Stimulated activated CD4-positive, alpha-beta T cell treated with anti-CD3 and anti-CD28 coated beads, TNF-alpha, amount 100 ng/mL, for 4 hours (primary cell): ENCODE measurements around the gene MLH1.
"Not testable (repeated sequence)": the region's sequence is repeated elsewhere in the genome, so short reads cannot be mapped to it uniquely, and the experiment has no call there.

Source experiments
- DNase-seq, 3 experiments: peaks; one replicate each; pipeline ENCODE4 v3.0.0-alpha.2; 2020; ENCODE audit warnings: low read depth in 3 of 3

The MLH1 gene

GRCh38 chr3:36993326-36994283 lies at the start of gene MLH1:
Gene MLH1, plus strand, starts transcription at chr3:36993518. Its CDS starts 30 bp downstream, at chr3:36993548.
- peak; percentile 84 to 98 (median 98) for DNase-seq

- DNase-seq = no peak
These were observed 49.7 kb upstream of the MLH1 start for GRCh38 chr3:36943601-36944000.

- DNase-seq = peak in 1 of 3 experiments; percentile 26
These were observed 49.2 kb upstream of the MLH1 start for GRCh38 chr3:36944012-36944640.

GRCh38 chr3:36944641-36945270 lies 48.6 kb upstream of the MLH1 start, which contains the start of gene TRANK1:
Gene TRANK1, minus strand, starts transcription at chr3:36945054. Its CDS starts 245 bp downstream, at chr3:36944809.
- DNase-seq = peak; percentile 51 to 72 (median 71)

- DNase-seq = no peak
These were observed 47.9 kb upstream of the MLH1 start for GRCh38 chr3:36945333-36945980.

- not testable (repeated sequence) for DNase-seq
These were observed 45.5 kb upstream of the MLH1 start for GRCh38 chr3:36947814-36948213.

GRCh38 chr3:36954452-36955134 lies 38.7 kb upstream of the MLH1 start:
- DNase-seq = no peak

GRCh38 chr3:36956155-36956554 lies 37.2 kb upstream of the MLH1 start:
- no peak for DNase-seq

- no peak for DNase-seq
These were observed 36.3 kb upstream of the MLH1 start for GRCh38 chr3:36957063-36957462.

- DNase-seq = no peak
These were observed 35.2 kb upstream of the MLH1 start for GRCh38 chr3:36957862-36958686.

- DNase-seq = no peak
These were observed 33.5 kb upstream of the MLH1 start for GRCh38 chr3:36959821-36960220.

- no peak for DNase-seq
These were observed 32.8 kb upstream of the MLH1 start for GRCh38 chr3:36960502-36960901.

- DNase-seq = not testable (repeated sequence)
These were observed 30.3 kb upstream of the MLH1 start for GRCh38 chr3:36963008-36963407.

- DNase-seq = no peak
These were observed 29.0 kb upstream of the MLH1 start for GRCh38 chr3:36964331-36964730.

GRCh38 chr3:36964817-36965216 lies 28.5 kb upstream of the MLH1 start:
- no peak for DNase-seq

- DNase-seq = no peak
These were observed 27.9 kb upstream of the MLH1 start for GRCh38 chr3:36965440-36965839.

- no peak for DNase-seq
These were observed 24.2 kb upstream of the MLH1 start for GRCh38 chr3:36969085-36969484.

- DNase-seq = no peak
These were observed 23.5 kb upstream of the MLH1 start for GRCh38 chr3:36969540-36970432.

GRCh38 chr3:36972163-36972562 lies 21.2 kb upstream of the MLH1 start:
- DNase-seq = no peak
